Measurements from ENCODE around the gene RASGRP2.
A peak's percentile ranks its signal among the peaks of the same experiment; 100 is the strongest.

DNA sequence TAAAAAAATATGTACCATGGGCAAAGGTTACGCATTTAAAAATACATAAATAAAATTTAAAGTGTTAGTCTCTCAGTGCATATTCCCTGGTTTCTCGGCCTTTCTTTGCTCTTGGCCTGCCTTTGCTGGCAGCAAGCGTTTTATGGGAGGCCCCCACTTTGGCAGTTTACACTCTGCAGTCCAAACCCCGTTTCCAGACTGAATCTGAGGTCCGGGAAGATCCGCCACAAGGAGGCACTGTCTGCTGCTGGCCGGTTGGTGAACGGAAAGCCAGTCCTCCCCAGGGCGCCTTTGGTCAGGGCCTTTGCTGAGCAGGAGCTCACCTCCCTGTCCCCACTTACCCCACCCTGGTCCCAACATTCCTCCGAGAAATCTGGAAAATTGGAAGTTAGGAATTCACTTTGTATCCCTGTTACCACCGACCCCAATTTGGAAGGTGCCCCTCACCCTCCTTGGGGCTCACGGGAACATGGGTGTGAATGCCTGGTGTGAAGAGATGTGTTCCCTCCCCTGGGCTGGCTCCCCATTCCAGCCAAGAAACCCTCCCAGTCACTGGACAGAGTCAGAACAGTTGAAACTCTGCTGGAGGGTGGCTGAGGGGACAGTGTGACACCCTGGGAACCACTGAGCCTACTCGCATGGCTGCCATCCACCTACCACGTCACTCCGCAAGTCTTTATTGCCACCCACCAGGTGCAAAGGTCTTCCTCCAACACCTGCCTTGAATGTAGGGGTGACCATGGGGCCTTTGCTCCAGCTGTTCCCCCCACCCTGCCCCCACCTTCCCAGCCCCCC is 43.8 kb upstream of the RASGRP2 start:
- TF ChIP-seq, protein P1, sequence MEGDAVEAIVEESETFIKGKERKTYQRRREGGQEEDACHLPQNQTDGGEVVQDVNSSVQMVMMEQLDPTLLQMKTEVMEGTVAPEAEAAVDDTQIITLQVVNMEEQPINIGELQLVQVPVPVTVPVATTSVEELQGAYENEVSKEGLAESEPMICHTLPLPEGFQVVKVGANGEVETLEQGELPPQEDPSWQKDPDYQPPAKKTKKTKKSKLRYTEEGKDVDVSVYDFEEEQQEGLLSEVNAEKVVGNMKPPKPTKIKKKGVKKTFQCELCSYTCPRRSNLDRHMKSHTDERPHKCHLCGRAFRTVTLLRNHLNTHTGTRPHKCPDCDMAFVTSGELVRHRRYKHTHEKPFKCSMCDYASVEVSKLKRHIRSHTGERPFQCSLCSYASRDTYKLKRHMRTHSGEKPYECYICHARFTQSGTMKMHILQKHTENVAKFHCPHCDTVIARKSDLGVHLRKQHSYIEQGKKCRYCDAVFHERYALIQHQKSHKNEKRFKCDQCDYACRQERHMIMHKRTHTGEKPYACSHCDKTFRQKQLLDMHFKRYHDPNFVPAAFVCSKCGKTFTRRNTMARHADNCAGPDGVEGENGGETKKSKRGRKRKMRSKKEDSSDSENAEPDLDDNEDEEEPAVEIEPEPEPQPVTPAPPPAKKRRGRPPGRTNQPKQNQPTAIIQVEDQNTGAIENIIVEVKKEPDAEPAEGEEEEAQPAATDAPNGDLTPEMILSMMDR (optimal IDR thresholded peaks at IDR 0.05 in 1 of 3, IDR thresholded peaks at IDR 0.05 in 1 of 3, conservative IDR thresholded peaks at IDR 0.05 in 1 of 3; ENCODE audit: extremely low read depth in 1 of 3, insufficient read depth in 2 of 3, low read length in 3 of 3), result peak; percentile 86 to 92 (median 89)
- TF ChIP-seq EZH2 (IDR thresholded peaks at IDR 0.05; ENCODE audit: low read length), result no peak

Measured in keratinocyte (primary cell).